ENCODE measurements around the gene PLCD1.

GRCh38 chr3:38017445-38018295 lies 11.8 kb downstream of the PLCD1 start:
- TF ChIP-seq, protein P1, sequence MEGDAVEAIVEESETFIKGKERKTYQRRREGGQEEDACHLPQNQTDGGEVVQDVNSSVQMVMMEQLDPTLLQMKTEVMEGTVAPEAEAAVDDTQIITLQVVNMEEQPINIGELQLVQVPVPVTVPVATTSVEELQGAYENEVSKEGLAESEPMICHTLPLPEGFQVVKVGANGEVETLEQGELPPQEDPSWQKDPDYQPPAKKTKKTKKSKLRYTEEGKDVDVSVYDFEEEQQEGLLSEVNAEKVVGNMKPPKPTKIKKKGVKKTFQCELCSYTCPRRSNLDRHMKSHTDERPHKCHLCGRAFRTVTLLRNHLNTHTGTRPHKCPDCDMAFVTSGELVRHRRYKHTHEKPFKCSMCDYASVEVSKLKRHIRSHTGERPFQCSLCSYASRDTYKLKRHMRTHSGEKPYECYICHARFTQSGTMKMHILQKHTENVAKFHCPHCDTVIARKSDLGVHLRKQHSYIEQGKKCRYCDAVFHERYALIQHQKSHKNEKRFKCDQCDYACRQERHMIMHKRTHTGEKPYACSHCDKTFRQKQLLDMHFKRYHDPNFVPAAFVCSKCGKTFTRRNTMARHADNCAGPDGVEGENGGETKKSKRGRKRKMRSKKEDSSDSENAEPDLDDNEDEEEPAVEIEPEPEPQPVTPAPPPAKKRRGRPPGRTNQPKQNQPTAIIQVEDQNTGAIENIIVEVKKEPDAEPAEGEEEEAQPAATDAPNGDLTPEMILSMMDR (IDR thresholded peaks at IDR 0.05), result no peak
- TF ChIP-seq NRF1 (IDR thresholded peaks at IDR 0.05; ENCODE audit: low read depth, low read length) (no peak), FOXM1 (IDR thresholded peaks at IDR 0.05; ENCODE audit: low read depth) (no peak), SIN3A (IDR thresholded peaks at IDR 0.05; ENCODE audit: borderline replicate concordance, low read depth, low read length) (no peak), RXRA (IDR thresholded peaks at IDR 0.05; ENCODE audit: borderline replicate concordance, low read depth) (no peak), EP300 (IDR thresholded peaks at IDR 0.05; ENCODE audit: borderline replicate concordance in 1 of 2, low read depth in 1 of 2, low read length in 1 of 2) (peak in 1 of 2 experiments; percentile 50; a peak in 1 of 4 replicates)
